NCI-H510A (cell line): ENCODE measurements around the gene SPATA12.

Source experiments
- DNase-seq: peaks from one replicate; lab custom pipeline; 2025; lab: John Stamatoyannopoulos, UW

The SPATA12 gene

GRCh38 chr3:57053122-57053521, 7.3 kb upstream of the SPATA12 start:
- no peak for DNase-seq

DNA sequence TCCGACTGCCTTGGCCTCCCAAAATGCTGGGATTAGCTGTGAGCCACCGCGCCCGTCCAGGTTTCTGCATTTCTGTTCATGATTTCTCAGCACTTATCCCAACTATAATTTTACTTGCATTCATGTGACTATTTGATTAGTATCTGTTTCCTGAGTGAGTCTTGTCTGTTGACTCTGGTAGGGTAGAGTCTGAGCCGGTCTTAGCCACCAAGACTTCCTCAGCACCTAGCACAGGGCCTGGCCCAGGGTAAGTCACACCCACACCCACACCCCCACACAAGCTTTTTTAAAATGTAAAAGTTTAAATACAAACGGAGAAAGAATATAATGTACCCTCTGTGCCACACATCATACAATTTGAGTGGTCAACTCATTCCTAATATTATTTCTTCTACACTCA, 3.1 kb upstream of the SPATA12 start:
- no peak for DNase-seq

DNA sequence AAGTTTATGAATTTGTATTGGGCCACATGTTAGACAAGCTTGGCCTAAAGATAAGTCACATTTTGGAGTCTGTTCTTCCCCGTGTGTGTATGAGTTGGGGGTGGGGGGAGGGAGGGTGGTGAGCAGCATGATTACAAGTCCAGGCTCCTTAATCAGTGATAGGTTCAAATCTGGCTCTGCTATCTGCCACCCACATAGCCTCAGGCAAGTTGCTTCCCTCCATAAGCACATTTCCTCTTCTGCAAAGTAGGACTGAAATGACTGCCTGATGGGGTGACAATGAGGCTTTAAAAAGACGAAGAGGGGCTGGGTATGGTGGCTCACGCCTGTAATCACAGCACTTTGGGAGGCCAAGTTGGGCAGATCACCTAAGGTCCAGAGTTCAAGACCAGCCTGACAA, 1.1 kb upstream of the SPATA12 start:
- DNase-seq, result no peak

GRCh38 chr3:57061556-57061955, 1.1 kb downstream of the SPATA12 start:
- no peak for DNase-seq

DNA sequence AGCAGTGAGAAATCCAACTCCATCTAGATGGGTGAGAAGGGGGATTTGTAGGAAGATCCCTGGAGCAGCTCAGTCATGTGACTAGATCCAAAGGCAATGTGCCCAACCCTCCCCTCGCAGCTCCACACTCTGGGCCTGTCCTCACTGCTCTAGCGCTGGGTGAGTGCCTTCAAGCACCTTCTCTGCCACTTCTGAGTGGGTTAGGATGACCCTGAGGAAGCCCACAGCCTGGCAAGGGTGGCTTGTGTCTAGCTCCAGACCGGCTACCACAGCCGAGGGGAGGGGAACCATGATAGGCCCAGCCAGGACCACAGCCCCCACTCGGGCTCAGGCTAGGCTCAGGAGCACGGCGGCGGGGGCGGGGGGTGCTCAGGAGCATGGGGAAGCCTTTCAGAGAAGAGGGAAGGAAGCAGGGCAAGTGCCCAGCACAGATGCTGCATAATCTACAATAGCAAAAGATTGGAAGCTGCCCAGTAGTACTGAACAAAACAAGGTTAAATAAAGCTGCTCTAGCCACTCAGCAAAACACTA, 1.7 kb downstream of the SPATA12 start:
- DNase-seq, result no peak

GRCh38 chr3:57063032-57063431, 2.6 kb downstream of the SPATA12 start:
- DNase-seq, result no peak

DNA sequence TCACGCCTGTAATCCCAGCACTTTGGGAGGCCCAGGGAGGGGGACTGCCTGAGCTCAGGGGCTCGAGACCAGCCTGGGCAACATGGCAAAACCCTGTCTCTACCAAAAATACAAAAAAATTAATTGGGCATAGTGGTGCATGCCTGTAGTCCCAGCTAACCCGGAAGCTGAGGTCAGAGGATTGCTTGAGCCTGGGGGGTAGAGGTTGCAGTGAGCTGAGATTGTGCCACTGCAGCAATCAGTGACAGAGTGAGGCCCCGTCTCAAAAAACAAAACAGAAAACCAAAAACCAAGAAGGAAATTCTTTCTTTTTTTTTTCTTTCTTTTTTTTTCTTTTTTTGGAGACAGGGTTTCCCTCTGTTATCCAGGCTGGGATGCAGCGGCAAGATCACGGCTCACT, 3.5 kb downstream of the SPATA12 start:
- DNase-seq, result no peak

GRCh38 chr3:57064572-57064971, 4.1 kb downstream of the SPATA12 start:
- no peak for DNase-seq

DNA sequence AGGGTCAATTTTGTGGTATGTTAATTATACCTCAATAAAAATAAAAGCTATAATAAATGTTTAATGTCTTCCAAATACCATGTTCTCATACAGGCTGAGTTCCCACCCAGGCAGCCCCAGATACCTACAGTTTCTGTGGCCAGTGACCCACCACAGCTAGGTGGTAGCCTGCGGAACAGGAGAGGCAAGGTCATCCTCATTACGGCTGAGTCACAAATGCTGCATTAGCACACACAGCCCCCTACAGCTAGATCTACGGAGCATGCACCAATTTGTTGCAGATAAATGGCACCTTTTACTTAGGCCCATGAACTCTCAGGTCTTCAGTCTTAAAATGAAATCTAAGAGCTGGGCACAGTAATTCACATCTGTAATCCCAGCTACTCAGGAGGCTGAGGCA, 5.1 kb downstream of the SPATA12 start:
- DNase-seq, result no peak

DNA sequence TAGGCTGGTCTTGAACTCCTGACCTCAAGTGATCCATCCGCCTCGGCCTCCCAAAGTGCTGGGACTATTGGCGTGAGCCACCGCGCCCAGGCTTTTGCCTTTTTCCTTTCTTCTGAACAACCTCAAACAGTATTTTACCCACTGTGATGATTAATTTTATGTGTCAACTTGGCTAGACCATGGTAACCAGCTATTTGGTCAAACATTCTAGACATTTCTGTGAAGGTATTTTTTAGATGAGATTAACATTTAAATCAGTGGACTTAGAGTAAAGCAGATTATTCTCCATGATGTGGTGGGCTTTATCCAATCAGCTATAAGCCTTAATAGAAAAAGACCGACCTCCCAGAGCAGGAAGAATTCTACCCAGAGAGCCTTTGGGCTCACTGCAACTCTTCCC, 6.0 kb downstream of the SPATA12 start:
- DNase-seq, result no peak

DNA sequence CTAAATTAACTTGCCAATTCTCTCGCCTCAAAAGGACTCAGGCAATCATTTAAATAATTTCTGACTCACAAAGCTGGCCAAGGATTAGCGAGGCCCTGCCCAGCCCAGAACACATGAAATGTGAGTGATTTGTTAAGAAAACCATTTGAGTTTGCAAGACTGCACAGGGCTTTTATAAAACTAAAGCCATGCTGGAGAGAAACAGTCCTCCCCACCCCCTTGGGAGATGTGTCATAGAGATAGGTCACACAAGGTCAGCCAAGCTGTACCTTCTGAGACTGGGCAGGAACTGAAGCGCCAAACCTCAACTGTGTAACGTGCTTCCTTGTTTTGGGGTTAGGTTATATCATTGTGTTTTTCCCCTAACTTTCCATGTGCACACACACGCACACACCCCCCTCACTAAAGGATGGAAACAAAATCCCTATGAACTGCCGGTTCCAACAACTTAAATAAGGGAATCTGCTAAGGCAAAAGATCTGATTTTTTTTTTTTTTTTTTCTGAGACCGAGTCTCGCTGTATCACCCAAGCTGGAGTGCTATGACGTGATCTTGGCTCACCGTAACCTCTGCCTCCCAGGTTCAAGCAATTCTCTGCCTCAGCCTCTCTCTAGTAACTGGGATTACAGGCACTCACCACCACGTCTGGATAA, 8.1 kb downstream of the SPATA12 start:
- no peak for DNase-seq

GRCh38 chr3:57069503-57069902, 9.0 kb downstream of the SPATA12 start:
- DNase-seq, result no peak

DNA sequence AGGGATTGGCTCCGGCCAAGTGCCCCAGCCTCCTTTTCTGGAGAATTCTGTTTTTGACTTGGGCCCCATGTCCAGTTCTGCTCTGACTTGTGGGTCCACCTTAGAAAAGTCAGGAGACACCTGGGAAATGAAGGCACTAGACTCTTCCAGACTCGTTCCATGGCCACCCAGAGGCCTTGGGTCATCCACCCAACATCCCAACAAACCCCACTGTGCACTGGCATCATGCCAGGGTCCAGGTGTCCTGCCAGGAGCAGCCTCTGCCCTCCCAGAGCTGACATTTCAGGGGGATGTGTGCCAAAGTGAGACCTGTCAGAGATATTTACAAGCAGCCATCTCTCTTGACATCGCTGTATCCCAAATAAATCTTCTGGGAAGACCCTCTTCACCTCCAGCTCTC, 13.2 kb downstream of the SPATA12 start:
- no peak for DNase-seq

DNA sequence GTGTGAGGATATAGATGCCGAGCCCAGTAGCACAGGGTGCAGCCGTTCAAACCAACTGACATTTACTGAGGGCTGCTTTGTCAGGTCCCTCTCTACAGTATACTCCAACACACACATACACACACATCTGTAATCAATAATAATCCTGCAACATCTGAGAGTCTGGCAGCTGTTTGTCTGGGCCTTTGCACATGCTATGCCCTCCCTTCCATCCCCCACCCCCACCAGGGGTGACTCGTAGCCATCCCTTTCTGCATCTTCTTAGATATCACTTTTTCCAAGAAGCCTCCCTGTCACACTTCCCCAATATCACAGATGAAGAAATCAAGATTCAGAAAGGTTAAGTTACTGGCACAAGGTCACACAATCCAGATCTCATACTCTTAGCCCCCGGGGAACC, 13.7 kb downstream of the SPATA12 start:
- DNase-seq, result no peak

DNA sequence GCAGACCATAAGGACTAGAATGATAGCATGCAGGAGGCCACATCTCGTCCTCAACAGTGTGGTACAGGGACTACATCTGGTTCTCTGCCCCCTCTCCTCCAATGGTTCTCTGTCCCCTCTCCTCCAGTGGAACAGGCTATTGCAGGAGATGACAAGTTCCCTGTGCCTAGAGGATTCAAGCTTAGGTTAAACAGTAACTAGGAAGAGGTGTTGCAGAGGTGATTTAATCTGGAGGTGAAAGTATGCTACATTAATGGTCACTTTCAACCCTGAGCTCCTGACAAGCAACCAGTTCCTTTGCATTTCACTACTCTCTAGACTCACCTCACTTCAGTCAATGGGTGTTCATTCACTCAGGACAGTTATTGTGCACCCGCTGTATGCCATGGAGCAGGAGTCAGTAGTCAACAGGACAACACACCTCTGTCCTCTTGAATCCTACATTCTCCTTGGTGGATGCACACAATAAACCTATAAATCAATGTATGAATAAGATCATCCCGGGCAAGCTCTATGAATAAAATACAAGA, 16.0 kb downstream of the SPATA12 start:
- no peak for DNase-seq

GRCh38 chr3:57077630-57078343, 17.3 kb downstream of the SPATA12 start:
- no peak for DNase-seq

DNA sequence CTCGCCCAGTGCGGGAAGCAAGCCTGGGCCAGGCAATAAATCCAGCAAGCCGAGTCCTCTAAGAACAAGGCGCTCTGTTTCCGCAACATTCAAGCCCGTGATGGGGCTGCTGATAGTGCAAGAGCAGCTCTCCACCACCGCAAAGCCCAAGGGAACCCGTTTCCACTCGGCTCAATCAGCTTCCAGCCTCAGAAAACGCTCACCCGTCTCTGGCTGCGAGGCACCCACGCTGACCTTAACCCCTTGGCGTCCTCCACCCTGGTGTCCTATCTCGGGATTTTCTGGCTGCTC, 17.8 kb downstream of the SPATA12 start:
- DNase-seq, result no peak

- peak; percentile 8 for DNase-seq
Observed at GRCh38 chr3:57078635-57079473, 18.4 kb downstream of the SPATA12 start.

DNA sequence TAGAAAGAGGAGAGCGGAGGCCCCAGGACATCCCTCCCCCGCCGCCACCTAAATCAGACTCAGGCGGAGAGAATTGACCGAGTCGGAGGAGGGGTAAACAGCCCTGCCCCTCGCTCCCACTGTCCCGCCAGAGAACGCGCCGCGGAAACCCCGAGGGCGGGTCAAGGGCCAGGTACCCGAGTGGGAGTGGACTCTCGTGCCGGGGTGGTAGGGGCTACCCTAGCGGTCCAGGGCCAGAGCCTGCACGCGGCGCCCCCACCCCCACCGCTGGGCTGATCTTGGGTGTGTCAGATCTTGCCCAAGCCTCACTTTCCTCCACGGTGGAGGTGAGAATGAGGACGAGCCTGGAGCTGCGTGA, 19.0 kb downstream of the SPATA12 start:
- DNase-seq, result no peak

DNA sequence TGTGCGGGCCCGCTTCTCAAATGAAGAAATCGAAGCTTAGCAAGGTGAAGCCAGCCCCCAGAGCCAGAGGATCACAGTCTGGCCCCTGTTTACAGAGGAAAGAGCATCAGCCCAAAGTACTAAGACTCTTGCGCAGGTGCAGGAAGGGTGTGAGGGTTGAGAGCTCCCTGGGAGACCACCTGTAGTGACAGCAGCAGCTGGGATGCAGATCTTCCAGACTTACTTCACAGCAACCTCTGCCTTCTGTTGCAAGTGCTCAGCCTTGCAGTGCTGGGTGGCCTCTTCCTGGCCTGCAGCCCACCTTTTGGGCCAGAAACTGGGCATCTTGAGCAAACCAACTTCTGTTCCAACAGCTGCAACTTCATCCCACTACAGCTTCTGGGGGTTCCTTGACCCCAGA, 19.7 kb downstream of the SPATA12 start:
- no peak for DNase-seq

DNA sequence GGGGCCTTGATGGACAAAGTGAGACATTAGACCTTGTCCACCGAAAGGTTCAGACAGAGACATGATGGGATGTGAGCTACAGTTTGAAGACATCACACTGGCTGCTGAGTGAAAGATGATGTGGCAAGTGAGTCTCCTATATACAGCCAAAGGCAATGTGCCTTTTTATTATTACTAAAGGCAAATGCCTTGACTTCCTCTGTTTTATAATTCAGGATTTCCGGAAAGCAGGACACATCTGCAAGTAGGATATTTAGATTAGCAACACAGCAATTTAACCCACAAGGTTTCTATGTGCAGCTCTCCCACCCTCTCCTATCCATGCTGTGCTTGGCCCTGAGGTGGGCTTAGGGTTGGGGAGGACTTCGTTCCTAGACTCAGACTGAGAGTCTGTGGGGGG, 20.7 kb downstream of the SPATA12 start:
- no peak for DNase-seq

- DNase-seq, result no peak
Observed at GRCh38 chr3:57082481-57082880, 22.0 kb downstream of the SPATA12 start.
